Loucy (cell line): ENCODE results near the gene ZNF598.

Source experiments
- EZH2phosphoT487 ChIP-seq: fragments of 200-600 bp; IDR thresholded peaks from 2 replicates; pipeline ENCODE4 v1.6.1; 2018; ENCODE audit warnings: antibody characterized with exemption, mild to moderate bottlenecking, moderate library complexity, borderline replicate concordance
- TF ChIP-seq, protein P1 (sequence below): fragments of 200-600 bp; sonication (generic); conservative IDR thresholded peaks from 2 replicates; pipeline ENCODE4 v1.5.1; 2014; ENCODE audit warnings: mild to moderate bottlenecking, antibody characterized with exemption, low read length

DNA sequence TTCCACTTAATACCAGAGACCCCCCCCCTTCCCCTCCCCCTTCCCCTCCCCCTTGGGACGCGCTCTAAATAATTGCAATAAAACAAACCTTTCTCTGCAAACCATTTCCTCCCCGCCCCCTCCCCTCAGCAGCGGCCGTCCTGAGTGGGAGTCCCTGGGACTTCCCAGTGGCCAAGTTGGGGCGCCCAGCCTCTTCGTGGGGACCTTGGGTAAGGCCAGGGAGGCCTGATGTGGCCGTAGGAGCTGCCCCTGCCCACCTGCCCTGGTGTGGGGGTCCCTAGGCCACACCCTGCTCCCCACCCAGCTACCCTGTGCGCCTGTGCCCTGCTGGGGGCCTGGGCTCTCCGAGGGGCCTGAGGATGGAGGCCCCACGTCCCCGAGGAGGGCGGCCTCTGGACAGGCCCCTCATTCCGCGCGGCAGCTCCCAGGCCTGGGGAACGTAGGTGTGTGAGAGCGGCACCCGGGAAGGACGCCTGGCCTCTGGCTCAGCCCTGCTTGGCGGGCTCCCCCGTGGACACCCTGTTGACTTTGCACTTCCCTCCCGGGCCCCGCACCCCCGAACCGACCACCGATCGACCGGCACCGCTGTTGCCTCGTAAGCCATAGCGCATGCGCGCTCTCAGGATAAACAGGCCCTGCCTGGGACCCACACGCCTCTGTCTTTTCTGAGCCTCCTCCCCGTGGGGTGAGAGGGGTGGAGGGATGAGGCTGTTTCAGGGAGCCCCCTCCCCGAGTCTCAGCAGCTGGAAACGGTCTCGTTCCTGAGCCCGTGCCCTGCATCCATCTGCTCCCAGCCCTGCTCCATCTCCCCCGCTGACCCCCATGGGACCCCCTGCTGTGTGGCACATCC lies 29.0 kb upstream of the ZNF598 start:
- TF ChIP-seq, protein P1, sequence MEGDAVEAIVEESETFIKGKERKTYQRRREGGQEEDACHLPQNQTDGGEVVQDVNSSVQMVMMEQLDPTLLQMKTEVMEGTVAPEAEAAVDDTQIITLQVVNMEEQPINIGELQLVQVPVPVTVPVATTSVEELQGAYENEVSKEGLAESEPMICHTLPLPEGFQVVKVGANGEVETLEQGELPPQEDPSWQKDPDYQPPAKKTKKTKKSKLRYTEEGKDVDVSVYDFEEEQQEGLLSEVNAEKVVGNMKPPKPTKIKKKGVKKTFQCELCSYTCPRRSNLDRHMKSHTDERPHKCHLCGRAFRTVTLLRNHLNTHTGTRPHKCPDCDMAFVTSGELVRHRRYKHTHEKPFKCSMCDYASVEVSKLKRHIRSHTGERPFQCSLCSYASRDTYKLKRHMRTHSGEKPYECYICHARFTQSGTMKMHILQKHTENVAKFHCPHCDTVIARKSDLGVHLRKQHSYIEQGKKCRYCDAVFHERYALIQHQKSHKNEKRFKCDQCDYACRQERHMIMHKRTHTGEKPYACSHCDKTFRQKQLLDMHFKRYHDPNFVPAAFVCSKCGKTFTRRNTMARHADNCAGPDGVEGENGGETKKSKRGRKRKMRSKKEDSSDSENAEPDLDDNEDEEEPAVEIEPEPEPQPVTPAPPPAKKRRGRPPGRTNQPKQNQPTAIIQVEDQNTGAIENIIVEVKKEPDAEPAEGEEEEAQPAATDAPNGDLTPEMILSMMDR: no peak
- no peak for TF ChIP-seq EZH2phosphoT487
